Raji (cell line): Measurements from ENCODE around the gene MAFF.

Source experiments
- POLR2A ChIP-seq: IDR thresholded peaks from 2 replicates; pipeline ENCODE4 v1.6.1; 2011; ENCODE audit warnings: low read depth, low read length, control low read depth; ENCODE audit not compliant: insufficient read depth

The MAFF gene

GRCh38 chr22:38191731-38192474 lies 9.9 kb upstream of the MAFF start:
- no peak for TF ChIP-seq POLR2A

GRCh38 chr22:38192475-38192863 lies 9.3 kb upstream of the MAFF start:
- no peak for TF ChIP-seq POLR2A

GRCh38 chr22:38193580-38193979 lies 8.2 kb upstream of the MAFF start:
- no peak for TF ChIP-seq POLR2A

GRCh38 chr22:38196791-38197419 lies 4.9 kb upstream of the MAFF start:
- TF ChIP-seq POLR2A = no peak

- TF ChIP-seq POLR2A = no peak
Observed at GRCh38 chr22:38199826-38200559, 1.8 kb upstream of the MAFF start.

GRCh38 chr22:38201371-38201710 lies 453 bp upstream of the MAFF start:
- TF ChIP-seq POLR2A = no peak

GRCh38 chr22:38202437-38203089 lies 769 bp downstream of the MAFF start:
- 0 out of 2 replicates have a peak, but pooled peaks have one; percentile 6 for TF ChIP-seq POLR2A

GRCh38 chr22:38203090-38203810 lies 1.5 kb downstream of the MAFF start:
- no peak for TF ChIP-seq POLR2A

GRCh38 chr22:38203855-38204514 lies 2.2 kb downstream of the MAFF start:
- no peak for TF ChIP-seq POLR2A

GRCh38 chr22:38204784-38205183 lies 3.0 kb downstream of the MAFF start:
- TF ChIP-seq POLR2A = no peak

- TF ChIP-seq POLR2A = no peak
Observed at GRCh38 chr22:38205261-38206128, 3.7 kb downstream of the MAFF start.

GRCh38 chr22:38207898-38208432 lies 6.2 kb downstream of the MAFF start:
- no peak for TF ChIP-seq POLR2A

- no peak for TF ChIP-seq POLR2A
Observed at GRCh38 chr22:38208551-38208968, 6.8 kb downstream of the MAFF start.
